Measurements from ENCODE around the gene CYP24A1. TPM values are rescaled to one million over a fixed set of nuclear protein-coding genes. Genes with fewer than 3 reads are reported as not detected.

CYP24A1 gene
- total RNA-seq, 1 donor from 2014 or later, result 0.73 TPM

- TF ChIP-seq EZH2 (IDR thresholded peaks at IDR 0.05; ENCODE audit: insufficient read depth, low read length) (no peak), CTCF (IDR thresholded peaks at IDR 0.05; ENCODE audit: insufficient read depth, low read depth, low read length) (no peak)
- H3K36me3 Mint-ChIP-seq (ENCODE audit: low read depth, unreplicated experiment), result no peaks in the 10 kb centered on the region
- H3K9me3 Mint-ChIP-seq (ENCODE audit: unreplicated experiment), result no peaks in the 10 kb centered on the region
- FAIRE-seq, result no peak
- H2AFZ ChIP-seq (ENCODE audit: low read depth, low read length), result no peak overlapping the region
- no peak overlapping the region for H3K9ac ChIP-seq (ENCODE audit: low read length)
- peaks cover 12% of the 10 kb centered on the region for H3K4me1 Mint-ChIP-seq (ENCODE audit: low read depth, unreplicated experiment)
- peaks cover 69% of the 10 kb centered on the region for H4K20me1 ChIP-seq (ENCODE audit: insufficient read depth, low read length)
- no peak overlapping the region for H3K27ac ChIP-seq (ENCODE audit: low read depth, low read length)
- peak; percentile 83 for DNase-seq (ENCODE audit: low read depth)
- H3K27me3 Mint-ChIP-seq (ENCODE audit: low read depth, unreplicated experiment), result no peaks in the 10 kb centered on the region
- no peak overlapping the region for H3K4me3 Mint-ChIP-seq (ENCODE audit: unreplicated experiment)
- peaks cover 7% of the 10 kb centered on the region for H3K36me3 ChIP-seq (ENCODE audit: insufficient read depth, low read length)
- no peak overlapping the region for H3K27ac Mint-ChIP-seq (ENCODE audit: unreplicated experiment)
- peaks cover 22% of the 10 kb centered on the region for H3K4me1 ChIP-seq (ENCODE audit: insufficient read depth, low read length)
- H3K4me2 ChIP-seq (ENCODE audit: low read length), result peak overlapping the region; percentile 66
- no peaks in the 10 kb centered on the region for H3K27me3 ChIP-seq (ENCODE audit: insufficient read depth, low read length)
- peaks cover 71% of the 10 kb centered on the region for H3K79me2 ChIP-seq (ENCODE audit: insufficient read depth, low read length)
- no peaks in the 10 kb centered on the region for H3K9me3 ChIP-seq (ENCODE audit: insufficient read depth, low read depth, low read length)
- no peak overlapping the region for H3K4me3 ChIP-seq (ENCODE audit: insufficient read depth, low read depth, low read length)
Measured at GRCh38 chr20:54212226-54212625, 38.4 kb upstream of the CYP24A1 start.

- TF ChIP-seq EZH2 (IDR thresholded peaks at IDR 0.05; ENCODE audit: insufficient read depth, low read length) (no peak), CTCF (IDR thresholded peaks at IDR 0.05; ENCODE audit: insufficient read depth, low read depth, low read length) (no peak)
- Histone ChIP-seq H2AFZ (ENCODE audit: low read depth, low read length) (no peak overlapping the region), H3K9ac (ENCODE audit: low read length) (peak overlapping the region; percentile 98), H3K27me3 (ENCODE audit: insufficient read depth, low read length) (no peaks in the 10 kb centered on the region), H3K36me3 (ENCODE audit: insufficient read depth, low read length) (no peaks in the 10 kb centered on the region), H3K27ac (ENCODE audit: low read depth, low read length) (peak overlapping the region; percentile 100), H3K4me3 (ENCODE audit: insufficient read depth, low read depth, low read length) (peak overlapping the region; percentile 81), H3K9me3 (ENCODE audit: insufficient read depth, low read depth, low read length) (no peaks in the 10 kb centered on the region), H3K4me2 (ENCODE audit: low read length) (peak overlapping the region; percentile 95), H3K79me2 (ENCODE audit: insufficient read depth, low read length) (peaks cover 60% of the 10 kb centered on the region), H4K20me1 (ENCODE audit: insufficient read depth, low read length) (peaks cover 50% of the 10 kb centered on the region), H3K4me1 (ENCODE audit: insufficient read depth, low read length) (peaks cover 22% of the 10 kb centered on the region)
- no peaks in the 10 kb centered on the region for H3K27me3 Mint-ChIP-seq (ENCODE audit: low read depth, unreplicated experiment)
- DNase-seq (ENCODE audit: low read depth) (no peak), FAIRE-seq (no peak)
- peaks cover 12% of the 10 kb centered on the region for H3K4me1 Mint-ChIP-seq (ENCODE audit: low read depth, unreplicated experiment)
- peak overlapping the region; percentile 95 for H3K4me3 Mint-ChIP-seq (ENCODE audit: unreplicated experiment)
- H3K9me3 Mint-ChIP-seq (ENCODE audit: unreplicated experiment), result no peaks in the 10 kb centered on the region
- no peak overlapping the region for H3K27ac Mint-ChIP-seq (ENCODE audit: unreplicated experiment)
- H3K36me3 Mint-ChIP-seq (ENCODE audit: low read depth, unreplicated experiment), result no peaks in the 10 kb centered on the region
Measured at GRCh38 chr20:54209216-54209813, 35.5 kb upstream of the CYP24A1 start.

GRCh38 chr20:54208548-54209176 lies 34.9 kb upstream of the CYP24A1 start:
- Mint-ChIP-seq H3K36me3 (ENCODE audit: low read depth, unreplicated experiment) (no peaks in the 10 kb centered on the region), H3K27ac (ENCODE audit: unreplicated experiment) (peak overlapping the region; percentile 67), H3K4me3 (ENCODE audit: unreplicated experiment) (peak overlapping the region; percentile 95), H3K27me3 (ENCODE audit: low read depth, unreplicated experiment) (no peaks in the 10 kb centered on the region), H3K4me1 (ENCODE audit: low read depth, unreplicated experiment) (peaks cover 12% of the 10 kb centered on the region), H3K9me3 (ENCODE audit: unreplicated experiment) (no peaks in the 10 kb centered on the region)
- Histone ChIP-seq H3K9ac (ENCODE audit: low read length) (peak overlapping the region; percentile 98), H3K79me2 (ENCODE audit: insufficient read depth, low read length) (peaks cover 54% of the 10 kb centered on the region), H3K4me3 (ENCODE audit: insufficient read depth, low read depth, low read length) (peak overlapping the region; percentile 81), H3K27me3 (ENCODE audit: insufficient read depth, low read length) (no peaks in the 10 kb centered on the region), H4K20me1 (ENCODE audit: insufficient read depth, low read length) (peaks cover 44% of the 10 kb centered on the region), H3K36me3 (ENCODE audit: insufficient read depth, low read length) (no peaks in the 10 kb centered on the region), H3K9me3 (ENCODE audit: insufficient read depth, low read depth, low read length) (no peaks in the 10 kb centered on the region), H3K4me2 (ENCODE audit: low read length) (peak overlapping the region; percentile 95), H2AFZ (ENCODE audit: low read depth, low read length) (peak overlapping the region; percentile 96), H3K4me1 (ENCODE audit: insufficient read depth, low read length) (peaks cover 22% of the 10 kb centered on the region), H3K27ac (ENCODE audit: low read depth, low read length) (peak overlapping the region; percentile 100)
- FAIRE-seq (no peak), DNase-seq (ENCODE audit: low read depth) (peak; percentile 53)
- TF ChIP-seq EZH2 (IDR thresholded peaks at IDR 0.05; ENCODE audit: insufficient read depth, low read length), result no peak
- no peak for TF ChIP-seq CTCF (IDR thresholded peaks at IDR 0.05; ENCODE audit: insufficient read depth, low read depth, low read length)
